IMR-90 (cell line): Measurements from ENCODE around the gene MTURN. TPM values are rescaled to one million over a fixed set of nuclear protein-coding genes. Genes with fewer than 3 reads are reported as not detected.

ENCODE experiments used
- ATAC-seq: fragments of 200-7000 bp; cut with Tn5 transposase; 2 replicates; pipeline ENCODE4 v1.9.1; 2020; ENCODE audit warnings: low read depth, mild to moderate bottlenecking, moderate library complexity
- BruUV-seq: library from RNA; stranded (reverse); fragments of 400-500 nt; replicated peaks from 2 replicates; lab custom pipeline; 2021; lab: Mats Ljungman, UMichigan
- CTCF ChIA-PET: fragments of 300-600 bp; formaldehyde crosslinking; extraction: SDS; loops from one replicate; lab custom pipeline; 2021; ENCODE audit warnings: antibody characterized with exemption; lab: Yijun Ruan, JAX
- POLR2A ChIA-PET: fragments of 300-600 bp; sonication (Branson Sonifier 250); formaldehyde crosslinking; loops from one replicate; lab custom pipeline; 2022; ENCODE audit warnings: antibody characterized with exemption; ENCODE audit not compliant: unreplicated experiment; lab: Charles Lee
- DNase-seq: peaks from one replicate; pipeline ENCODE4 v3.0.0; 2013
- H2AFZ ChIP-seq: replicated peaks from 2 replicates; pipeline ENCODE3; 2013; ENCODE audit warnings: low read length, mild to moderate bottlenecking; ENCODE audit not compliant: poor library complexity
- H2AK5ac ChIP-seq: 2 replicates; pipeline ENCODE4 v1.6.1; 2013; ENCODE audit warnings: low read depth, low read length, inconsistent platforms
- H2AK9ac ChIP-seq: replicated peaks from 2 replicates; pipeline ENCODE3; 2013; ENCODE audit warnings: mild to moderate bottlenecking, low read depth, low read length, moderate library complexity; ENCODE audit not compliant: poor library complexity
- H2BK120ac ChIP-seq: 2 replicates; pipeline ENCODE4 v1.6.1; 2013; ENCODE audit warnings: low read depth, low read length, inconsistent platforms
- H2BK15ac ChIP-seq: 3 replicates; pipeline ENCODE4 v1.6.1; 2013; ENCODE audit warnings: low read depth, low read length, inconsistent platforms
- H2BK20ac ChIP-seq: 2 replicates; pipeline ENCODE4 v1.6.1; 2013; ENCODE audit warnings: low read depth, mild to moderate bottlenecking, inconsistent platforms, low read length, moderate library complexity
- H2BK5ac ChIP-seq: 2 replicates; pipeline ENCODE4 v1.6.1; 2013; ENCODE audit warnings: mild to moderate bottlenecking, low read depth, low read length, inconsistent platforms; ENCODE audit not compliant: poor library complexity, severe bottlenecking
- H3K14ac ChIP-seq: replicated peaks from 2 replicates; pipeline ENCODE4 v1.6.1; 2013; ENCODE audit warnings: low read depth, low read length, inconsistent platforms
- H3K18ac ChIP-seq: 2 replicates; pipeline ENCODE4 v1.6.1; 2013; ENCODE audit warnings: low read depth, low read length, control low read depth
- H3K23ac ChIP-seq: 2 replicates; pipeline ENCODE4 v1.6.1; 2013; ENCODE audit warnings: low read depth, low read length, inconsistent platforms
- H3K27ac ChIP-seq: 2 replicates; pipeline ENCODE4 v1.5.1; 2013; ENCODE audit warnings: mild to moderate bottlenecking, control low read depth, low read length; ENCODE audit not compliant: insufficient read depth
- H3K27me3 ChIP-seq: 2 replicates; pipeline ENCODE4 v1.6.1; 2013; ENCODE audit warnings: low read length; ENCODE audit not compliant: control insufficient read depth, insufficient read depth
- H3K36me3 ChIP-seq: 2 replicates; pipeline ENCODE4 v1.6.1; 2013; ENCODE audit warnings: low read length, mixed read lengths; ENCODE audit not compliant: control insufficient read depth, insufficient read depth
- H3K4ac ChIP-seq: 2 replicates; pipeline ENCODE4 v1.6.1; 2013; ENCODE audit warnings: low read depth, low read length, inconsistent platforms
- H3K4me1 ChIP-seq: 2 replicates; pipeline ENCODE4 v1.6.1; 2013; ENCODE audit warnings: low read length, mixed read lengths; ENCODE audit not compliant: control insufficient read depth, insufficient read depth
- H3K4me2 ChIP-seq: 2 replicates; pipeline ENCODE4 v1.6.1; 2013; ENCODE audit warnings: low read depth, mild to moderate bottlenecking, control low read depth, low read length, moderate library complexity
- H3K4me3 ChIP-seq: 2 replicates; pipeline ENCODE4 v1.5.1; 2013; ENCODE audit warnings: low read depth, mild to moderate bottlenecking, control low read depth, low read length, moderate library complexity; ENCODE audit not compliant: insufficient read depth
- H3K56ac ChIP-seq: 2 replicates; pipeline ENCODE4 v1.6.1; 2013; ENCODE audit warnings: low read length, inconsistent platforms; ENCODE audit not compliant: insufficient read depth; ENCODE audit errors: extremely low read depth
- H3K79me1 ChIP-seq, 2 experiments: 2 replicates each; pipeline ENCODE4 v1.6.1; 2013; ENCODE audit warnings: low read length in 2 of 2, inconsistent platforms in 1 of 2, low read depth in 1 of 2
- H3K9ac ChIP-seq: 2 replicates; pipeline ENCODE4 v1.6.1; 2013; ENCODE audit warnings: low read depth, low read length, control low read depth
- H3K9me1 ChIP-seq: 2 replicates; pipeline ENCODE4 v1.6.1; 2013; ENCODE audit warnings: low read length, inconsistent platforms; ENCODE audit not compliant: insufficient read depth
- H3K9me3 ChIP-seq: 2 replicates; pipeline ENCODE4 v1.6.1; 2013; ENCODE audit warnings: low read length; ENCODE audit not compliant: control insufficient read depth, insufficient read depth
- H4K20me1 ChIP-seq: 2 replicates; pipeline ENCODE4 v1.6.1; 2013; ENCODE audit warnings: low read length, inconsistent platforms; ENCODE audit not compliant: insufficient read depth
- H4K5ac ChIP-seq: 2 replicates; pipeline ENCODE4 v1.6.1; 2013; ENCODE audit warnings: mild to moderate bottlenecking, low read depth, low read length, control low read depth
- H4K8ac ChIP-seq, 2 experiments: 2 replicates each; pipeline ENCODE4 v1.6.1; 2013; ENCODE audit warnings: low read depth in 2 of 2, low read length in 2 of 2, control low read depth in 1 of 2, inconsistent platforms in 1 of 2
- H4K91ac ChIP-seq: 2 replicates; pipeline ENCODE4 v1.6.1; 2013; ENCODE audit warnings: low read depth, low read length, inconsistent platforms; ENCODE audit not compliant: insufficient read depth
- CEBPB ChIP-seq: IDR thresholded peaks from 2 replicates; pipeline ENCODE4 v1.6.1; 2012; ENCODE audit warnings: low read depth, low read length, improper control_type of control experiment
- CHD1 ChIP-seq: IDR thresholded peaks from 2 replicates; pipeline ENCODE4 v1.6.1; 2012; ENCODE audit warnings: low read depth, low read length, improper control_type of control experiment
- RAD21 ChIP-seq: IDR thresholded peaks from 2 replicates; pipeline ENCODE4 v1.6.1; 2012; ENCODE audit warnings: low read length, improper control_type of control experiment
- RCOR1 ChIP-seq: IDR thresholded peaks from 2 replicates; pipeline ENCODE4 v1.6.1; 2012; ENCODE audit warnings: mild to moderate bottlenecking, low read length, improper control_type of control experiment; ENCODE audit not compliant: insufficient replicate concordance
- WGBS, 2 experiments: methylation state at CpG; one replicate each; pipeline versions ENCODE4 v1.1.5 to v1.1.7; 2013; ENCODE audit warnings: missing lambda C conversion rate in 2 of 2; ENCODE audit not compliant: insufficient read length in 1 of 2; ENCODE audit errors: extremely low coverage in 2 of 2; 5-methylcytosine and 5-hydroxymethylcytosine counted together
- dilution Hi-C: fragments of 300-500 bp; cut with HindIII; formaldehyde crosslinking; loops from one replicate; pipeline ENCODE4 v1.14.3; 2018; ENCODE audit warnings: low sequenced_read_pairs; ENCODE audit not compliant: unreplicated experiment
- in situ Hi-C: fragments of 300-500 bp; cut with MboI; formaldehyde crosslinking; loops from 3 replicates; pipeline ENCODE4 v1.14.3; 2019; ENCODE audit warnings: low sequenced_read_pairs, inconsistent platforms, mixed read lengths
- intact Hi-C: fragments of 100-400 bp; cut with micrococcal nuclease; formaldehyde crosslinking; loops from 2 replicates; pipeline ENCODE4 v1.10.0; 2022
- polyA plus RNA-seq, 3 experiments: library from polyadenylated mRNA; depleted of rRNA; stranded (reverse); fragments of >200 nt; gene quantifications; 2 replicates each; pipeline ENCODE4 v1.2.3, GENCODE V29; 2012; ENCODE audit warnings: low replicate concordance in 1 of 3
- total RNA-seq: library from RNA; depleted of rRNA; stranded (reverse); fragments of >200 nt; gene quantifications from 2 replicates; pipeline ENCODE4 v1.2.3, GENCODE V29; 2012
- TF ChIP-seq, protein P1 (sequence below): conservative IDR thresholded peaks from 2 replicates; pipeline ENCODE4 v1.5.1; 2012; ENCODE audit warnings: mild to moderate bottlenecking, low read depth, low read length, improper control_type of control experiment
- TF ChIP-seq, protein P2 (sequence below): fragments of 150-350 bp; IDR thresholded peaks from 2 replicates; pipeline ENCODE4 v1.6.1; 2016; ENCODE audit warnings: low read depth, mild to moderate bottlenecking, low read length, moderate library complexity, borderline replicate concordance

The MTURN gene
- total and polyA plus RNA-seq, 2 of the 4 experiments (the other 2 are of a cell fraction), result 2.8 to 5.6 TPM

DNA sequence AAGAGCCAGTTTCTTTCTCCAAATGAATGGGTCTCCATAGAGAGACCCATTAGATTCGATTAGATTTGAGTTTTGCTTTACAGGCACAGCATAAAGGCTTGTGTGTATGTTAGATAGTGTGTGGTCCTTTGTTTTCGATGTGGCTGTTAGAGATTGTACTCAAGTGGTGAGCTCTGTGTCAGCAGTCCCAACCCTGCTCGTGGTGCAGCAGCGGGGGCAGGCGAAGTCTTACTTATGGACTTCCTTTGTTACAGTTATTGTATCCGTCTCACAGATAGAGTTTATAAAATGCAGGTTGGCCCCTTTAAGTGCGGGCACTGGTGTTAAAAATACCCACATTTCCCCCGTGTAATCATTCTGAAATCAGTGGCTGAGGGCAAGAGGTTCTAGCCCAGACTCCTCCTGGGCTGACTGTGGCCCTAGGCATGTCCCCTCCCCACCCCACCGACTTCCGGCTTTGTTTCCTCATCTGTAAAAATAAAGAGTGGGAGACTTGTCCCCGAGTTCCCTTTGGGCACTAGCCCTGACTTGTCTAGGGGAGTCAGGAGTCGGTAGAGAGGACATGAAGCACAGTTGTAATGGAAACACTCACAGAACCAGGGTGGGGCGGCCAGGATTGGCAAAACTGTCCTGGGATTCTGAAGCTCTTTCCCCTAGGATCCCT lies 28.6 kb downstream of the MTURN start:
- no peak overlapping the region for H3K4me2 ChIP-seq
- peaks cover 2% of the 10 kb centered on the region; the same call in 1 of the 2 replicates for H3K4me1 ChIP-seq
- WGBS, 2 experiments, result 80% methylated on average over 1 of the region's 13 CpGs; no CpG with 5 or more reads in 1 of the 2 experiments
- BruUV-seq, result no TSS peak
- H3K56ac ChIP-seq, result no peak overlapping the region
- no peak overlapping the region for H3K27ac ChIP-seq
- 0 out of 4 replicates have a peak overlapping the region, but pooled peaks of 1 of the 2 experiments have one; percentile 0 for H4K8ac ChIP-seq
- H2AFZ ChIP-seq, result peak overlapping the region; percentile 17
- no peak for DNase-seq
- ChIA-PET POLR2A (interaction anchor here (0.5 kb wide), 1 partner anchor 290 kb away, joined by 5 read pairs; no protein-coding TSS in a partner anchor), CTCF (no interaction called here)
- dilution Hi-C loops, result no loop called here
- no peak overlapping the region for H2BK20ac ChIP-seq
- no peak overlapping the region for H2BK15ac ChIP-seq
- H3K36me3 ChIP-seq, result no peaks in the 10 kb centered on the region
- no peak overlapping the region for H4K91ac ChIP-seq
- no peak overlapping the region for H2BK120ac ChIP-seq
- no peak overlapping the region for H4K5ac ChIP-seq
- no peaks in the 10 kb centered on the region for H4K20me1 ChIP-seq
- H3K4ac ChIP-seq, result no peak overlapping the region
- no peak overlapping the region for H3K4me3 ChIP-seq
- no peak for ATAC-seq
- no peak overlapping the region for H2AK9ac ChIP-seq
- TF ChIP-seq CEBPB (no peak), RAD21 (no peak), CHD1 (no peak), RCOR1 (no peak)
- TF ChIP-seq, protein P1, sequence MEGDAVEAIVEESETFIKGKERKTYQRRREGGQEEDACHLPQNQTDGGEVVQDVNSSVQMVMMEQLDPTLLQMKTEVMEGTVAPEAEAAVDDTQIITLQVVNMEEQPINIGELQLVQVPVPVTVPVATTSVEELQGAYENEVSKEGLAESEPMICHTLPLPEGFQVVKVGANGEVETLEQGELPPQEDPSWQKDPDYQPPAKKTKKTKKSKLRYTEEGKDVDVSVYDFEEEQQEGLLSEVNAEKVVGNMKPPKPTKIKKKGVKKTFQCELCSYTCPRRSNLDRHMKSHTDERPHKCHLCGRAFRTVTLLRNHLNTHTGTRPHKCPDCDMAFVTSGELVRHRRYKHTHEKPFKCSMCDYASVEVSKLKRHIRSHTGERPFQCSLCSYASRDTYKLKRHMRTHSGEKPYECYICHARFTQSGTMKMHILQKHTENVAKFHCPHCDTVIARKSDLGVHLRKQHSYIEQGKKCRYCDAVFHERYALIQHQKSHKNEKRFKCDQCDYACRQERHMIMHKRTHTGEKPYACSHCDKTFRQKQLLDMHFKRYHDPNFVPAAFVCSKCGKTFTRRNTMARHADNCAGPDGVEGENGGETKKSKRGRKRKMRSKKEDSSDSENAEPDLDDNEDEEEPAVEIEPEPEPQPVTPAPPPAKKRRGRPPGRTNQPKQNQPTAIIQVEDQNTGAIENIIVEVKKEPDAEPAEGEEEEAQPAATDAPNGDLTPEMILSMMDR, result no peak
- TF ChIP-seq, protein P2, sequence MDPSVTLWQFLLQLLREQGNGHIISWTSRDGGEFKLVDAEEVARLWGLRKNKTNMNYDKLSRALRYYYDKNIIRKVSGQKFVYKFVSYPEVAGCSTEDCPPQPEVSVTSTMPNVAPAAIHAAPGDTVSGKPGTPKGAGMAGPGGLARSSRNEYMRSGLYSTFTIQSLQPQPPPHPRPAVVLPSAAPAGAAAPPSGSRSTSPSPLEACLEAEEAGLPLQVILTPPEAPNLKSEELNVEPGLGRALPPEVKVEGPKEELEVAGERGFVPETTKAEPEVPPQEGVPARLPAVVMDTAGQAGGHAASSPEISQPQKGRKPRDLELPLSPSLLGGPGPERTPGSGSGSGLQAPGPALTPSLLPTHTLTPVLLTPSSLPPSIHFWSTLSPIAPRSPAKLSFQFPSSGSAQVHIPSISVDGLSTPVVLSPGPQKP, result no peak
- no peak overlapping the region for H2BK5ac ChIP-seq
- H3K14ac ChIP-seq, result no peak overlapping the region
- H3K18ac ChIP-seq, result no peak overlapping the region
- no peaks in the 10 kb centered on the region for H3K9me3 ChIP-seq
- H3K9ac ChIP-seq, result no peak overlapping the region
- H3K79me1 ChIP-seq, result no peaks in the 10 kb centered on the region
- in situ Hi-C loops, result loop anchor here (10.0 kb wide), 2 partner anchors 111 to 401 kb away; no protein-coding TSS in a partner anchor
- intact Hi-C loops, result loop anchor here (5.0 kb wide), 1 partner anchor 314 kb away; the partner anchor contains the start of gene NOD1
- H3K27me3 ChIP-seq, result no peaks in the 10 kb centered on the region
- 0 out of 2 replicates have a peak, but pooled peaks cover 3% of the 10 kb centered on the region for H3K9me1 ChIP-seq
- no peak overlapping the region for H3K23ac ChIP-seq
- no peak overlapping the region for H2AK5ac ChIP-seq
